Measurements from ENCODE around the gene SCYGR1. TPM values are rescaled to one million over a fixed set of nuclear protein-coding genes. Genes with fewer than 3 reads are reported as not detected.

Gene SCYGR1
- polyA plus RNA-seq, 1 donor from 2014 or later: not detected

DNA sequence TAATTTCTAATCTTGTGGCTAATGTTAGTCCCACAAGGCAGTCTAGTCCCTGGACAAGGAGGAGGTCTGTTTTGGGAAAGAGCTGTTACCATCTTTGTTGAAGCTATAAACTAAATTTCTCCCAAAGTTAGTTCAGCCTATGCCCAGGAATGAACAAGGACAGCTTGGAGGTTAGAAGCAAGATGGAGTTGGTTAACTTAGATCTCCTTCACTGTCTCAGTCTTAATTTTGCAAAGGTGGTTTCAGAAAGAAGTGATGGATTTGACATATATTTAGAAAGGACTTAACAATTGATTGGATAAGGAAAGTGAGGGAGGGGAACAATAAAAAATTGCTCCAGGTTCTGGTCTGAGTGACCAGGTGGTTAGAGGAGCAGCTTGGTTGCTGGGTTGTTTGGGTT lies 14.6 kb upstream of the SCYGR1 start (continued):
- TF ChIP-seq MXI1 (conservative IDR thresholded peaks at IDR 0.05; ENCODE audit: poor library complexity, severe bottlenecking): no peak

GRCh38 chr2:227401550-227401949 lies 13.8 kb upstream of the SCYGR1 start:
- Histone ChIP-seq H3K9me3 (ENCODE audit: low read length) (no peaks in the 10 kb centered on the region), H3K27ac (ENCODE audit: low read length) (no peak overlapping the region), H2AFZ (ENCODE audit: low read depth, low read length) (no peak overlapping the region), H3K9me2 (ENCODE audit: insufficient read depth, low read length) (no peaks in the 10 kb centered on the region), H3K4me3 (ENCODE audit: low read length) (no peak overlapping the region), H3K4me2 (ENCODE audit: low read length) (no peak overlapping the region), H3K27me3 (ENCODE audit: insufficient read depth, low read depth, low read length) (no peaks in the 10 kb centered on the region), H3K79me2 (replicated peaks; ENCODE audit: insufficient read depth, low read length) (no peaks in the 10 kb centered on the region), H4K20me1 (ENCODE audit: insufficient read depth) (no peaks in the 10 kb centered on the region), H3K36me3 (ENCODE audit: insufficient read depth, low read length) (no peaks in the 10 kb centered on the region), H3K9ac (ENCODE audit: low read length) (no peak overlapping the region), H3F3A (ENCODE audit: insufficient read depth, low read length, poor library complexity, severe bottlenecking) (no peaks in the 10 kb centered on the region)
- TF ChIP-seq EP300 (conservative IDR thresholded peaks at IDR 0.05; ENCODE audit: poor library complexity, severe bottlenecking) (no peak), REST (IDR thresholded peaks at IDR 0.05; ENCODE audit: borderline replicate concordance) (no peak), POLR2AphosphoS5 (IDR thresholded peaks at IDR 0.05) (no peak), RAD21 (conservative IDR thresholded peaks at IDR 0.05) (no peak), MXI1 (conservative IDR thresholded peaks at IDR 0.05; ENCODE audit: poor library complexity, severe bottlenecking) (no peak), TAF1 (IDR thresholded peaks at IDR 0.05; ENCODE audit: low read depth) (no peak), EZH2 (IDR thresholded peaks at IDR 0.05; ENCODE audit: borderline replicate concordance, insufficient read depth, low read length, poor library complexity, severe bottlenecking) (no peak), SMC3 (conservative IDR thresholded peaks at IDR 0.05; ENCODE audit: poor library complexity) (no peak)
- TF ChIP-seq, protein P1, sequence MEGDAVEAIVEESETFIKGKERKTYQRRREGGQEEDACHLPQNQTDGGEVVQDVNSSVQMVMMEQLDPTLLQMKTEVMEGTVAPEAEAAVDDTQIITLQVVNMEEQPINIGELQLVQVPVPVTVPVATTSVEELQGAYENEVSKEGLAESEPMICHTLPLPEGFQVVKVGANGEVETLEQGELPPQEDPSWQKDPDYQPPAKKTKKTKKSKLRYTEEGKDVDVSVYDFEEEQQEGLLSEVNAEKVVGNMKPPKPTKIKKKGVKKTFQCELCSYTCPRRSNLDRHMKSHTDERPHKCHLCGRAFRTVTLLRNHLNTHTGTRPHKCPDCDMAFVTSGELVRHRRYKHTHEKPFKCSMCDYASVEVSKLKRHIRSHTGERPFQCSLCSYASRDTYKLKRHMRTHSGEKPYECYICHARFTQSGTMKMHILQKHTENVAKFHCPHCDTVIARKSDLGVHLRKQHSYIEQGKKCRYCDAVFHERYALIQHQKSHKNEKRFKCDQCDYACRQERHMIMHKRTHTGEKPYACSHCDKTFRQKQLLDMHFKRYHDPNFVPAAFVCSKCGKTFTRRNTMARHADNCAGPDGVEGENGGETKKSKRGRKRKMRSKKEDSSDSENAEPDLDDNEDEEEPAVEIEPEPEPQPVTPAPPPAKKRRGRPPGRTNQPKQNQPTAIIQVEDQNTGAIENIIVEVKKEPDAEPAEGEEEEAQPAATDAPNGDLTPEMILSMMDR (IDR thresholded peaks at IDR 0.05; ENCODE audit: poor library complexity, severe bottlenecking): no peak

DNA sequence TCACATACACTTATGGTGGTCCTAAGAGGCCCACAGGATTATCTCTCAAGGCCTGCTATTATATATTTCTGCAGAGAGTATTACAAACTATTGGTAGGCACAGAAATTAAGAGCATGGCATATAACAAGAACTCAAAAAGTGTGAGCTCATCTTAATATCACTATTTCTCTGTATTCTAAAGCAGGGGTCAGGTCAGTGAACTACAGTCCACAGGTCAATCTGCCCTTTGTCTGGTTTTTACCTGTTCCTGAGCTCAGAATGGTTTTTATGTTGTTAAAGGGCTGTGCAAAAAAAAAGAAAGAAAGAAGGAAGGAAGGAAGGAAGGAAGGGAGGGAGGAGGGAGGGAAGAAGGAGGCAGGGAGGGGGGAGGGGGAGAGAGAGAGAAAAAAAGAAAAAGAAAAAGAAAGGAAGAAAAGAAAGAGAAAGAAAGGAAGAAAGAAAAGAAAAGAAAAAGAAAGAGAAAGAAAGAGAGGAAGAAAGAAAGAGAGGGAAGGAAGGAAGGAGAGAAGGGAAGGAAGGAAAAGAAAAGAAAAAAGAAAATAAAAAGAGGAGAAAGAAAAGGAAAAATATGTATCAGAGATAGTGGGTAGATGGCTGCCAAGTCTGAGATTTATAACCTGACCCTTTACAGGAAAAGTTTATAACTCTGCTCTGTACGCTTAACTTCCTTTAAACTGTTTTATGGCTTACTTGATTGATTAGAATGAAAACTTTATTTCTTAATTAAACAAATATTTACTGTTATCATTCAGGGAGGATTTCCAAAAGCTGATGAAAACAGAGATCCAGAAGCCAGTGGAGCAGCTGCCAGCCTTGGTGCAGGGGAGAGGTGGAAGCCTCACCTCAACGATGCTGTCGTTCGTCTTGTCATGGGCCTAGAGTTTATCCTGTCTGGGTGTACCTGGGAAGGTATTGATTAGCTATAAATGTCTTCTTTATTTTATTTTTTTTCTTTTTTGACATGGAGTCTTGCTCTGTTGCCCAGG lies 11.2 kb upstream of the SCYGR1 start:
- Histone ChIP-seq H3K27me3 (ENCODE audit: insufficient read depth, low read depth, low read length) (no peaks in the 10 kb centered on the region), H4K20me1 (ENCODE audit: insufficient read depth) (no peaks in the 10 kb centered on the region)
- TF ChIP-seq RAD21 (conservative IDR thresholded peaks at IDR 0.05) (no peak), SMC3 (conservative IDR thresholded peaks at IDR 0.05; ENCODE audit: poor library complexity) (no peak), REST (IDR thresholded peaks at IDR 0.05; ENCODE audit: borderline replicate concordance) (no peak), POLR2AphosphoS5 (IDR thresholded peaks at IDR 0.05) (no peak), TAF1 (IDR thresholded peaks at IDR 0.05; ENCODE audit: low read depth) (no peak), EZH2 (IDR thresholded peaks at IDR 0.05; ENCODE audit: borderline replicate concordance, insufficient read depth, low read length, poor library complexity, severe bottlenecking) (no peak), MXI1 (conservative IDR thresholded peaks at IDR 0.05; ENCODE audit: poor library complexity, severe bottlenecking) (no peak), EP300 (conservative IDR thresholded peaks at IDR 0.05; ENCODE audit: poor library complexity, severe bottlenecking) (no peak)
- TF ChIP-seq, protein P1 (IDR thresholded peaks at IDR 0.05; ENCODE audit: poor library complexity, severe bottlenecking): no peak

More for the DNA sequence above, 11.2 kb upstream of the SCYGR1 start:
- no peak overlapping the region for H3K27ac ChIP-seq (ENCODE audit: low read length)
- H3K4me3 ChIP-seq (ENCODE audit: low read length): no peak overlapping the region
- H3K9me3 ChIP-seq (ENCODE audit: low read length): no peaks in the 10 kb centered on the region
- no peaks in the 10 kb centered on the region for H3K36me3 ChIP-seq (ENCODE audit: insufficient read depth, low read length)
- H3K4me2 ChIP-seq (ENCODE audit: low read length): no peak overlapping the region
- H3K9ac ChIP-seq (ENCODE audit: low read length): no peak overlapping the region
- no peaks in the 10 kb centered on the region for H3K79me2 ChIP-seq (replicated peaks; ENCODE audit: insufficient read depth, low read length)
- H3F3A ChIP-seq (ENCODE audit: insufficient read depth, low read length, poor library complexity, severe bottlenecking): no peaks in the 10 kb centered on the region
- H3K9me2 ChIP-seq (ENCODE audit: insufficient read depth, low read length): no peaks in the 10 kb centered on the region
- no peak overlapping the region for H2AFZ ChIP-seq (ENCODE audit: low read depth, low read length)
